ENCODE results near the gene ARL16.

DNA sequence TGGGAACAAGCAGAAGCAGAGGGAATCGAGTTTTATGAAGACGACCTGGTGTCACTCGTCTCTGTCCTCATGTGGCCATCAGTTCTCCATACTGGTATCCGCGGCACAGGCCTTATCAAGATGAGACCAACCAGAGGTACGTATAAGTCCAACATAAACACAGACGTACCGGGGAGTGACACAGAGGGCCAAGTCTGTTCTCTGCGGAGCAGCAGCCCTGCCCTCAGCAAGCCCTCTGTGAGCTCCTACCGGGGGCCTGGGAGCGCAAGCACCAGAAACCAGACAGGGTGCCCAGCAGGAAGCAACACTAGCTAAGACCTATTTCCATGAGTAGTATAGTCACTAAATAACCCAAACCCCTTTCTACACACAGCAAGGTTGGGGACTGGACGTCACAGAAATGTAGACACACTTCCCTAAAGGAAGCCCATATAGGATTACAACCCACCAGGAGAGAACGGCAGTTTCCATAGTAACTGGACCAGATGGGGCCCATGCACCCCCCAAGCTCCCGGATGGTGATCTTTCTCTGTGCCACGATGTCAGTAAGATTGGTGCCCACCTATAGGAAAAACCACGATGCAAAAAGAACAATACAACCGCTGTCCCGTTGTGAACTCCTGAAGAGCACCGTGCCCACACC is 911 bp downstream of the ARL16 start:
- TF ChIP-seq, protein P1, sequence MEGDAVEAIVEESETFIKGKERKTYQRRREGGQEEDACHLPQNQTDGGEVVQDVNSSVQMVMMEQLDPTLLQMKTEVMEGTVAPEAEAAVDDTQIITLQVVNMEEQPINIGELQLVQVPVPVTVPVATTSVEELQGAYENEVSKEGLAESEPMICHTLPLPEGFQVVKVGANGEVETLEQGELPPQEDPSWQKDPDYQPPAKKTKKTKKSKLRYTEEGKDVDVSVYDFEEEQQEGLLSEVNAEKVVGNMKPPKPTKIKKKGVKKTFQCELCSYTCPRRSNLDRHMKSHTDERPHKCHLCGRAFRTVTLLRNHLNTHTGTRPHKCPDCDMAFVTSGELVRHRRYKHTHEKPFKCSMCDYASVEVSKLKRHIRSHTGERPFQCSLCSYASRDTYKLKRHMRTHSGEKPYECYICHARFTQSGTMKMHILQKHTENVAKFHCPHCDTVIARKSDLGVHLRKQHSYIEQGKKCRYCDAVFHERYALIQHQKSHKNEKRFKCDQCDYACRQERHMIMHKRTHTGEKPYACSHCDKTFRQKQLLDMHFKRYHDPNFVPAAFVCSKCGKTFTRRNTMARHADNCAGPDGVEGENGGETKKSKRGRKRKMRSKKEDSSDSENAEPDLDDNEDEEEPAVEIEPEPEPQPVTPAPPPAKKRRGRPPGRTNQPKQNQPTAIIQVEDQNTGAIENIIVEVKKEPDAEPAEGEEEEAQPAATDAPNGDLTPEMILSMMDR (IDR thresholded peaks at IDR 0.05; ENCODE audit: low read depth, low read length) = no peak
- TF ChIP-seq EZH2phosphoT487 (IDR thresholded peaks at IDR 0.05; ENCODE audit: low read depth) = no peak

Data from OCI-LY3 (cell line).